ENCODE data around the gene CEACAM8. TPM values are rescaled to one million over a fixed set of nuclear protein-coding genes. Genes with fewer than 3 reads are reported as not detected.
"Not testable (repeated sequence)": the region's sequence is repeated elsewhere in the genome, so short reads cannot be mapped to it uniquely, and the experiment has no call there.

The CEACAM8 gene
- total RNA-seq, 1 experiment from 2014 or later, result not detected

DNA sequence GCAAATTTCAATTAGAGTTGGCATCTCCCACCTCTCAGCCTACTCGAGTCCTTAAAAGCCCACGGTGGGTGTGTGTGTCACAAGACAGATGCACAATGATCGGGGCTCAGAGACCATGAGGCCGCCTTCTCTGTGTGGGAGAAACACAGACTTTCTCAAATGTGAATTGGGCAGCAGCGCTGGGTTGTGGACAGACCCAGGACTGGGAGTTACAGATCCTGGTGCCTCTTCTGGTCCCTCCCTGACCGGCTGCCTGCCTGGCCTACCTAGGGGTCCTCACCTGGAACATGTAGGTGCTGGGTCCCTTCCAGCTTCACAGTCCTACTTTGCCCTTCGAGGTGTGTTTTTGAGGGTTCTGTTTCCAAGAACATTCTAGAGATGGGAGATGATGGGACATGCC is 4.9 kb downstream of the CEACAM8 start:
- in situ Hi-C loops (cut with HindIII; ENCODE audit: low pct_unique_long_range_greater_than_20kb, low sequenced_read_pairs), result no loop called here
- no peak for DNase-seq (ENCODE audit: low read depth, low spot score)

DNA sequence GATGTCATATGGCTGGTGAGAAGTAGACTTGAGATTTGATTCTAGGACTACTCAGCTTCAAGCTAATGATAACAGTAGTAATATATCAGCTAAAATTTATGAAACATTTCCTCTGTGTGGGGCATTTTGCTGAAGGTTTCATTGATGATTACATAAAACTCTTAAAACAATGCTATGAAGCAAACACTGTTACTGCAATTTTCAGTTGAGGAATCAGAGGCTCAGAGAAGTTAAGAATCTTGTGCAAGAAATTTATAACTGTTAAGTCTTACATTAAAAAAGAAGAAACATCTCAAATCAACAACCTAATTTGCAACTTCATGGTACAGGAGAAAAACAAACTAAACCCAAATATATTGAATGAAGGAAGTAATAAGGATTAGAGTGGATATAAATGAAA is 10.3 kb downstream of the CEACAM8 start:
- in situ Hi-C loops (cut with HindIII; ENCODE audit: low pct_unique_long_range_greater_than_20kb, low sequenced_read_pairs), result no loop called here
- no peak for DNase-seq (ENCODE audit: low read depth, low spot score)

DNA sequence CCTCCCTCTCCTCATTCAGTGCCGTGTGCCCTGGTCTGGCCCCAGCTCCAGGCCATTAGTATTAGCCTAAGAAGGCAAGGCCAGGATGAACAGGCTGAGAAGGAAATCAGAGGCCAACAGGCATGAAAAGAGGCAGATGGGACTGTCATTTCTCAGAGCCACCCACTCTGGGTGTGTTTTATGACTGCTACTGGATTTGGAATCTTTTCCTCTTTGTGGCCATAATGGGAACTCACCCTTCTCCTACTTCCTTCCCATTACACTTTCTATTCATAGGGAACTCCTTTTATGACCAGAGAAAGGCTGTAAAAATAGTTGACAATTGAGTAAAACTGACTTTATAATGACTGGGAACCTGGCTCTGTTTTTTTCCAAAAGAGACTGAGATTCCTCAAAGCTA is 17.7 kb downstream of the CEACAM8 start:
- in situ Hi-C loops (cut with HindIII; ENCODE audit: low pct_unique_long_range_greater_than_20kb, low sequenced_read_pairs), result no loop called here
- no peak for DNase-seq (ENCODE audit: low read depth, low spot score)

DNA sequence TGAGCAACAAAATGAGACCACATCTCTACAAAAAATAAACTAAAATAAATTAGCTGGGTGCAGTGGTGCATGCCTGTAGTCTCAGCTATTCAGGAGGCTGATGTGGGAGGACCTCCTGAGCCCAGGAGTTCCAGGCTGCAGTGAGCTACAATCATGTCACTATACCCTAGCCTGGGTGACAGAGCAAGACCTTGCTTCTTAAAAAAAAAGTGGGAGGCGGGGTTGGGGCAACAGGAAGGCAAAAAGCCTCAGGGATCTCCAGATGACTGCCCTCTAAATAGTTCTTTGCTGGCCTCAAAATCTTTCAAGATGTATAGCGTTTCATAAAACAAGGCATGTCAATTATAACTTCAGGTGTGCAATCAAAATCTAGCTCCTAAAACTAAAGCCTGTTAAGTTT is 18.5 kb downstream of the CEACAM8 start:
- no peak for DNase-seq (ENCODE audit: low read depth, low spot score)
- in situ Hi-C loops (cut with HindIII; ENCODE audit: low pct_unique_long_range_greater_than_20kb, low sequenced_read_pairs), result no loop called here

DNA sequence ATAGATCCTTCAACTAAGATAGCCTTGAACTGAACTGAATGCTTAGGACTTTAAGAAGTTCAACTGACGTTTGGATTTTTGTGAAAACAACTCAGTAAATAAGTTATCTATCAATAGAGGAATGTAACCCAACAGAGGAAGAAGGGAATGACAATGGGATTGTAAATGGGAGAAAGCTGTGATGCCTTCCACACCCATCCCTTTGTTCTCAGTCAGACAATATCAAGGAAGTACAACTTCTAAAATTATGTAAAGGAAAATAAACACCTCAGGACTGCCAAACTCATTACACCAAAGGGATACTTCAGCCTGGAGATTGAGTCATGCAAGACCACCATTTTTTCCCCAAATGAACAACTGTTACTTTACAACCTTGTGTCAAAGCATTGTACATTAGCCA is 21.1 kb downstream of the CEACAM8 start:
- no peak for DNase-seq (ENCODE audit: low read depth, low spot score)
- in situ Hi-C loops (cut with HindIII; ENCODE audit: low pct_unique_long_range_greater_than_20kb, low sequenced_read_pairs), result no loop called here

DNA sequence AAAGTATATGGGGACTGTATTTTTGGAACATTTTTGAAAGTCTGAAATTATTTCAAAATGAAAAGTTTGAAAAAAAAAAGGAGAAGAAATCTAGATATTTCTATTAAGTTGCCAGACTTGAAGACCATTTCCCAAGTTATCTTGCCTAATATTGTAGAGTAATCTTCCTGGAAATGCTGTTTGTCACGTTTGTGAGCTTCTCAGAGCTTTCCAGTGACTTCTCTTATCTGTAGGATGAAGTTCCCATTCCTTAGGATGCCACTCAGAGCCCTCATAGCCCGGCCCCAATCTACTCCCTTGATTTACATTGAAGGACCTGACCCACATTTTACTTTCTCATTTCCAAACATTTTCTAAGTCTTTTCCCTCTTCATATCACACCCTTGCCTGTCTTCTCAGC is 23.6 kb downstream of the CEACAM8 start:
- DNase-seq (ENCODE audit: low read depth, low spot score), result no peak
- in situ Hi-C loops (cut with HindIII; ENCODE audit: low pct_unique_long_range_greater_than_20kb, low sequenced_read_pairs), result no loop called here

DNA sequence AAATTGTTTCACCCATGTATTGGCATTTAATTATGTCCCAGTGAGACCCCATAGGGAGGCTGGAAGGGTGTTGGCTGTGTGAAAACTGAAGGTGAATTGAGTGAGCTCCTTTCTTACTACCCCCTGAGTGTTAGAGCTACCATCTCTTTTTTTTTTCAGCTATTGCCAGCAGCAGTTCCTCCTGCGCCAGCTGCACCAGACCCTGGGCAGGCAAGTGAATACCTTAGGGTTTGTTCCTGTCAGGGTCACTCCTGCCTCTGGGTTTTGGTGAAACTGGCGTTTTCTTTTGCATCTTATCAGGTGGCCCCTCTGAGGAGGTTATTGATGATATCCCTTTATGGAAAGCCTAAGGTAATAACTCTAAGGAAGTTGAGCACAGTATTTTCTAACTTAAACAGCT is 25.5 kb downstream of the CEACAM8 start:
- DNase-seq (ENCODE audit: low read depth, low spot score), result no peak
- in situ Hi-C loops (cut with HindIII; ENCODE audit: low pct_unique_long_range_greater_than_20kb, low sequenced_read_pairs), result no loop called here

DNA sequence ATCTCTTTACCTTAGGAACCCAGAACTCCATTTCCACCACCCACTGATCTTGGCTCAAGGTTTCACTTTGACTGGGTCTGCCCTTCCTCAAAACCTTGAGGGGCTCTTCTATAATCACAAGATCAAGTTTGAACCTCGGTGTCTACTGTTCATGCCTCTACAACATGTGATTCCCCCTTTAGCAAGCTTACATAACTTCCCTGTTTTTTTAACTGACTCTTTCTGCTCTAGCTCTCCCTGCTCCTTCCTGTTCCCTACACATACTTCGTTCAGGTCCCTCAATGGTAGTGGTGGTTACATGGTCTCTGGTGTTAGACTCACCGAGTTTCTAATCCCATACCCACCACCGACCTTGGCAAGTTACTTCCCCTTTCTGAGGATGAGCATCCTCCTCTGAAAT is 26.7 kb downstream of the CEACAM8 start:
- in situ Hi-C loops (cut with HindIII; ENCODE audit: low pct_unique_long_range_greater_than_20kb, low sequenced_read_pairs), result no loop called here
- DNase-seq (ENCODE audit: low read depth, low spot score), result no peak

DNA sequence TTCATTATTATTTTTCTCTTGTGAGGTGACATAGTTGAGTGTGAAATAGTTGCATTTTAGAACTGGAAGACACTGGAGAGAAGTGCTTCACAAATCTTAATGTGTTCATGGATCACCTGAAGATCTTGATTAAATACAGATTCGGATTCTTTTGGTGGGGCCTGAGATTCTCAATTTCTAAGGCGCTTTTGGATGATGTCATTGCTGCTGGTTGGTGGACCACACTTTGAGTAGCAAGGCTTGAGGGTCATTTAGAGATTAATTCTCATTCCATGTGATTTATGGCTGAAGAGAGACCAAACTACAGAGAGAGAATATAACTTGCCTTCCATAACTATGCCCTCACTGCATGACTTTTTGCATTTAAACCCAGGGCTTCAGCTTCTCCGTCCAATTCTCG is 27.2 kb downstream of the CEACAM8 start:
- no peak for DNase-seq (ENCODE audit: low read depth, low spot score)
- in situ Hi-C loops (cut with HindIII; ENCODE audit: low pct_unique_long_range_greater_than_20kb, low sequenced_read_pairs), result no loop called here

DNA sequence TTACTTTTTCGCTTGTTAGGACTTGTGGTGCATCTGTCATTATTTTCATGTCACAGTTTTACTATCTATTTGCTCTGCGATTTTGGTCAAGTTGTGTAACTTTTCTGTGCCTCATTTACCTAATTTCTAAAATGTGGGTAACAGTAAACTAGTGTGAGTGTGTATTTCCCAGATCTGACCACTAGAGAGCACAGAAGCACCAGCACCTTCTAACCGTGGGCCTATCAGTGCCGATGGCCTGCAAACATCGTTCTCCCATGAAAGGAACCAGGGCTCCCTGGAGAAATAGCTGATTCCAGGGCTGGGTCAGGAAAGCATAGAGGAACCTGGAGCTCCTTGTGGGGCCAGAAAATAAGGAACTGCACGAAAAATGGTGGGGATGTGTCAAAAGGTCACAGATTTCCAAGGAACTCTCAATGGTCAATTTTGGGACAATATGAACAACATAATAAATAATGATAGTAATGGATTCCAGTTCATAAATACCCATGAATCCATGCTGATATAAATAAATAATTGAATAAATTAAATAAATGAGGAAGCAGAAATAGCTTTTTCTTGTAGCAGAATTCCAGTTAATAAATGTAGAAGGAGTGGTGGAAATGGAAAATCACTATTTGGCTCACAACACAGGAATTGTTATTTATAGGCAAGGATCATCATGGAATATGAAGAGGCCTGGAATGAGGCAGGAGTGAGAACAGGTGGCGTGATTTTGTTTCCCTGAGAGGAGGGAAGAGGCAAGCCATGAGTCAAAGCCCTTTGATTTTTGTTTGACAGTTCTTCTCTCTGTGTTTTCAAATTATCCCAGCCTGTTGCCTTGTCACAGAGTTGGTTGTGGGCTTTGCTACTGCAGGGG is 31.1 kb downstream of the CEACAM8 start:
- in situ Hi-C loops (cut with HindIII; ENCODE audit: low pct_unique_long_range_greater_than_20kb, low sequenced_read_pairs), result no loop called here
- DNase-seq (ENCODE audit: low read depth, low spot score), result peak; percentile 75

DNA sequence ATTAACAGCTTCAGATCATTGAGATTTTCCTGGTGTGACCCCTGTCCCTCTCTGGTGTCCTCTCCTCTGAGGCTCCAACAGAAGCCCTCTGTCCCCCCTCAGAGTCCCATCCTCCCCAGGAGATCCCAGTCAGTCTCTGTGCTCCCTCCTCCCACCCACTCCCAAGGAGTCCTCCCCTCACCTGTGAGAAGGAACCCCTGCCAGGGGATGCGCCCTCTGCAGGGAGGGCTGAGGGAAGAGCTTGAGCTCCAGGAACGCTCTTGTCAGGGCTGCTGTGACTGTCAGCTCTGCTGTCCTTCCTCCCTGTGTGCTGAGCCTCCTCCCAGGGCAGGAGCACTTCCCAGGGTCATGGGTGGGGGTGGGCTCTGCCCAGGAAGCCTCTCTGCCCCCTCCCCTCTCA is 33.2 kb downstream of the CEACAM8 start:
- in situ Hi-C loops (cut with HindIII; ENCODE audit: low pct_unique_long_range_greater_than_20kb, low sequenced_read_pairs), result no loop called here
- DNase-seq (ENCODE audit: low read depth, low spot score), result no peak

DNA sequence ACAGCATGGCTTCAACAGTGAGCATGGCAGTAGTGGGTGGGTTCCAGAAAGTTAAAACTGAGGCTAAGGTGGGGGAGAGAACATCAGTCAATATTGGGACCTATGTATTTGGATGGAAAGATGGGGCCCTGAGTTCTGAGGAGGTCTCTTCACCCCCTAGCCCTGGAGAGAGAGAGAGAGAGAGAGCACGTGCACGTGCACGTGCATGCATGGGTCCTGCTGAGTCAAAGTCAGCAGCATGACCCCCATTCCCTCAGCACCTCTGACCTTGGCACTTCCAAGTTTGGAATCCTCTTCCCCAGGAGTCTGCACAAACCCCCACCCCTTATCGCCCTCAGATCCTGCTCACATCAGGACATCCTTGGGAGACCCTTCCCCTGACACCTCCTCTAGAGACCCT is 34.0 kb downstream of the CEACAM8 start:
- DNase-seq (ENCODE audit: low read depth, low spot score), result no peak
- in situ Hi-C loops (cut with HindIII; ENCODE audit: low pct_unique_long_range_greater_than_20kb, low sequenced_read_pairs), result no loop called here

DNA sequence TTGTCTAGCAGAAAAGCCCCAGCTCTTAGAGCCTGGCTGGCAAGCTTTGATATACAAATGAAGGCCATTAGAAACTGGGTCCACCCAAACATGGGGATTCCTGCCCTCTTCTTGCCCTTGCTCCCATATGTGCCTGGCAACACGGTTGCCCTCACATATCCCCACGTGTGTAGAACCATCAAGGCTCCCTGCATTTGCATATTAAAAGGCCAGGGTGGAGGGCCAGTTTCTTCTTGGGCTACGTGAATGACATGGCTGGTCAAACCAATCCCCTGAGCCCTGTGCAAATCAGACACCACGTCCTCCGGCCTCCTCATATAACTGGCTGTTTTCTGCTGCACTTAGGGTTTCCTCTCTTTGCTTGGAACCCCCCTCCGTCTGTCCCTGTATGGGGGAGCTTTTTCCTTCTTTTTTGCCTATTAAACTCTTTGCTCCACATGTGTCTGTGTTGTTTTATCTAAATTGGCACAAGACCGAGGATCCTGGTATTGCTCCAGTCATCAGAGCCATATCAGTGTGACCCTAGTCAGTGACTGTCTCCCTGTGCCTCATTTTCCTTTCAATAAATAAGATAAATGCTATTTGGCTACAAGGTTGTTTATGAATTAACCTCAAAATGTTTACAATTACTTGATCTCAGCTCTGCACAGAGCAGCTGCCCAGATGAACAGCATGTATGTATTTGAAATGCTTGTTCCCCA is 36.1 kb downstream of the CEACAM8 start:
- in situ Hi-C loops (cut with HindIII; ENCODE audit: low pct_unique_long_range_greater_than_20kb, low sequenced_read_pairs), result no loop called here
- no peak for DNase-seq (ENCODE audit: low read depth, low spot score)

DNA sequence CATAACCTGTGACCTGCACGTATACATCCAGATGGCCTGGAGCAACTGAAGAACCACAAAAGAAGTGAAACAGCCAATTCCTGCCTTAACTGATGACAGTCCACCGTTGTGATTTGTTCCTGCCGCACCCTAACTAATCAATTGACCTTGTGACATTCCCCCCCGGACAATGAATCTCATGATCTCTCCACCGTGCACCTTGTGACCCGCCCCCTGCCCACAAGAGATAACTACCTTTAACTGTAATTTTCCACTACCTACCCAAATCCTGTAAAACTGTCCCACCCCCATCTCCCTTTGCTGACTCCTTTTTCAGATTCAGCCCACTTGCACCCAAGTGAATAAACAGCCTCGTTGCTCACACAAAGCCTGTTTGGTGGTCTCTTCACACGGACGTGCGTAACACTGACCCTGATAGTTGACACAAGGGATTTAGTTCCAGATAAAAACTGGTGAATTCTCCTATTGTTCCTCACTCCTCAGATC is 37.3 kb downstream of the CEACAM8 start:
- in situ Hi-C loops (cut with HindIII; ENCODE audit: low pct_unique_long_range_greater_than_20kb, low sequenced_read_pairs); DNase-seq (ENCODE audit: low read depth, low spot score): not testable (repeated sequence)

DNA sequence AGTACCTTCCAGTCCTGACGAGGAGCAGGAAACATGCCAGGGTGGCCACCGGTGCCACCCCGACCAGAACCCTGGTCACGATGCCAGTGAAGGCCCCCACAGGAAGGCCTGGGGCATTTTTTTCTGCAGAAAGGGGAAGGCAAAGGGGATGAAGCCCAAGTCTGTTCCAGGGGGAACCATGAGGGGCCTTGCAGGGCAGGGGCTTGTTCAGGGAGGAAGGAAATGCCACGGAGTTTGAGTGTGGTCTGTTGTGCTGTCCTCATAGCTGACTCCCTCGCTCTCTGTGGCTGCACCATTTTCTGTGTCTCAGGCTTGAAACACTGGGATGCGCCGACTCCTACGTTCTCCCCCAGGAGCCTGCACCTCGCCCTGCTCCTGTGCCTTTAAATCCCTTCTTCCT is 38.9 kb downstream of the CEACAM8 start:
- in situ Hi-C loops (cut with HindIII; ENCODE audit: low pct_unique_long_range_greater_than_20kb, low sequenced_read_pairs), result no loop called here
- DNase-seq (ENCODE audit: low read depth, low spot score), result no peak

DNA sequence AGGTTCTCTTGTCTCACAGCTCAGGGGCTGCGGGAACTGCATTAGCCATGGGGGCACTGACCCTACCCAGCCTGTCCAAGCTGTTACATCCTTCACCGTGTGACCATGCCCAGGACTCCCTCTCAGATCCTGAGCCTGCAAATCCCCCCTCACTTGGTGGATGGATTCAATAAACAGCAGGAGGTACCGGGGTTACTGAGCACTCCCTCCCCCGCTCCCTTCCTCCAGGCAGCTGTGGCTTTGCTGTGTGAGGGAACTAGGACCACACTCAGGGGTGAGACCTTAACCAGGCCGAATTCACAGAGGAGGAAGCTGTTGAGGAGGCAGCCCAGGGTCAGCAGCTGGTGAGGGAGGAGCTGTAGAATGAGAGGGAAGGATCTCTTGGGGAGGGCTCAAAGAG is 39.4 kb downstream of the CEACAM8 start:
- in situ Hi-C loops (cut with HindIII; ENCODE audit: low pct_unique_long_range_greater_than_20kb, low sequenced_read_pairs), result no loop called here

DNA sequence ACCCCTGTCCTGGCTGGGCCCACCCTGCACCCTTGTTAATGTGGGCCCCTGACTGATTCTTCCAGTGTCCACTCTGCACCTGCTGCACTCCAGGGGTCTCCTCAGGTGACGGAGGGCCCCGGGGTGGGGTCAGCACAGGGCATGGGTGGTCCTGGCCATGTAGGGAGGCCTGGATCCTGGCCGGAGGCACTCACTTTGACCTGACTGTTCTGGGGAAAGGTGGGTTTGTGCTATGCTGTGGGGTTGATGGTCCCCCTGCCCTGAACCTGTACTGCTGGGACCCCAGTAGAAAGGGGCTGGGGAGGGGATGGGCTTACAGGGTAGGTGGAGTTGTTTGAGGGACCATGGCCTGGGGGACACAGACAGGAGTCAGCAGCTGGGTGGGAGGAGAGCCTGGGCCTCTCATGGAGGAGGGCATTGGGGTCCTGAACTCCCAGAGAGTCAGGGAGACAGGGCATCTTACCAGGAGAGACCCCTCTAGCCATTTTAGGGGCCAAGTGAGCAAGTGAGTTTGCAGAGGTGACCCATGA is 40.6 kb downstream of the CEACAM8 start:
- DNase-seq (ENCODE audit: low read depth, low spot score), result no peak
- in situ Hi-C loops (cut with HindIII; ENCODE audit: low pct_unique_long_range_greater_than_20kb, low sequenced_read_pairs), result no loop called here

More for the DNA sequence above, 39.4 kb downstream of the CEACAM8 start:
- no peak for DNase-seq (ENCODE audit: low read depth, low spot score)

DNA sequence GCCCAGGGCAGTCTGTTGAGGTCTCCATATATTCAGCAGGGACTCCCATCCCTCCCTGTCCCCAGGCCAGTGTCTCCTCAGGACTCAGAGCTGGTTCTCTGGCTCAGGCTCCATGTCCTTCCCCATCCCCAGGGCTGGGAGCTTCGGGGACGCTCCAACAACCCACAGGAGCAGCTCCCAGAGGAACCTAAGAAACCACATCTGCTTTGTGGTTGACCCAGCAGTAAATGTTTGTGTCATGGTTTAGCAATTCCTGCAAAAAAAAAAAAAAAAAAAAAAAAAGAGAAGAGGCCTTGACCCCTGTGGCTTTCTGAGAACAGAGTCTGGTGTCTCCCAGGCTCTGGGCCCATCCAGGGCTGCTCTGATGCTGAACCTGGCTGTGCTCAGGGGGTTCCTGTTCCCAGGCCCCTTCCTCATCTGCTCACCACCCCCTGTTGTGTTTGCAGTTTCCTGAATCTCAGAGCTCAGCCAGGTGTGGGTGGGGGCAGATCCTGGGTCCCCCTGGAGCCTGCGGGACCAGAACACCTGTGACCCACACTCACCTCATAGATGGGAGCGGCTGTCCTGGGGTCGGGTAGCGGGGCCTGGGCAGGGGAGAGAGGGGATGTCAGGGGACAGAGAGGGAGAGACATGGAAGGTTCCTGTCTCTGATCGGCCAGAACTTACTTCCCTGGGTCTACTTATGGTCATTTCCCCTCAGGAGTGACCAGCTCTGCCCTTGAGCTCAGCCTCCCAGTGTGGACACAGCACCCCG is 41.3 kb downstream of the CEACAM8 start:
- in situ Hi-C loops (cut with HindIII; ENCODE audit: low pct_unique_long_range_greater_than_20kb, low sequenced_read_pairs), result no loop called here
- no peak for DNase-seq (ENCODE audit: low read depth, low spot score)
